HepG2 (cell line): ENCODE data around the gene ZFP64. TPM values are rescaled to one million over a fixed set of nuclear protein-coding genes. Genes with fewer than 3 reads are reported as not detected.
A peak's percentile ranks its signal among the peaks of the same experiment; 100 is the strongest.

Experiments used
- ADNP ChIP-seq: sonication (generic); formaldehyde crosslinking; IDR thresholded peaks from 2 replicates; pipeline ENCODE4 v1.4.0; 2020; ENCODE audit warnings: missing genetic modification reagents
- ARNT ChIP-seq: fragments of 450-650 bp; IDR thresholded peaks from 2 replicates; pipeline ENCODE4 v1.6.1; 2017
- ATF2 ChIP-seq: sonication (generic); formaldehyde crosslinking; IDR thresholded peaks from 2 replicates; pipeline ENCODE4 v1.4.0; 2020; ENCODE audit warnings: missing genetic modification reagents
- CCAR2 ChIP-seq: fragments of 200-400 bp; formaldehyde crosslinking; optimal IDR thresholded peaks from 2 replicates; pipeline ENCODE3; 2018; ENCODE audit warnings: low read depth, mild to moderate bottlenecking, low read length, moderate library complexity
- CHD4 ChIP-seq: fragments of 200-600 bp; sonication (generic); IDR thresholded peaks from 2 replicates; pipeline ENCODE4 v1.7.0; 2017; ENCODE audit warnings: mild to moderate bottlenecking, low read length, borderline replicate concordance
- DR1 ChIP-seq: sonication (generic); formaldehyde crosslinking; IDR thresholded peaks from 2 replicates; pipeline ENCODE4 v1.8.0; 2021; ENCODE audit warnings: mild to moderate bottlenecking, missing genetic modification reagents, inconsistent platforms
- ELF1 ChIP-seq: sonication (generic); formaldehyde crosslinking; IDR thresholded peaks from 2 replicates; pipeline ENCODE4 v1.4.0; 2020; ENCODE audit warnings: missing genetic modification reagents
- FOXC1 ChIP-seq: sonication (generic); formaldehyde crosslinking; IDR thresholded peaks from 2 replicates; pipeline ENCODE4 v1.8.0; 2022; ENCODE audit warnings: mild to moderate bottlenecking, missing genetic modification reagents, borderline replicate concordance
- HOXA5 ChIP-seq: sonication (generic); formaldehyde crosslinking; IDR thresholded peaks from 2 replicates; pipeline ENCODE4 v1.4.0; 2020; ENCODE audit warnings: missing genetic modification reagents
- IRF1 ChIP-seq: sonication (generic); formaldehyde crosslinking; IDR thresholded peaks from 2 replicates; pipeline ENCODE4 v1.4.0; 2020; ENCODE audit warnings: low read depth, mild to moderate bottlenecking, missing genetic modification reagents
- NCOA1 ChIP-seq: sonication (generic); formaldehyde crosslinking; IDR thresholded peaks from 2 replicates; pipeline ENCODE4 v1.9.0; 2021; ENCODE audit warnings: missing genetic modification reagents
- NCOR1 ChIP-seq: fragments of 200-600 bp; sonication (generic); IDR thresholded peaks from 2 replicates; pipeline ENCODE4 v1.7.0; 2017; ENCODE audit warnings: antibody characterized with exemption, low read length, borderline replicate concordance
- NFKBIZ ChIP-seq: IDR thresholded peaks from 2 replicates; pipeline ENCODE4 v1.6.1; 2018; ENCODE audit warnings: missing genetic modification reagents, missing compliant biosample characterization
- NFRKB ChIP-seq: fragments of 450-650 bp; IDR thresholded peaks from 2 replicates; pipeline ENCODE4 v1.6.1; 2017
- NR1H2 ChIP-seq: sonication (generic); formaldehyde crosslinking; IDR thresholded peaks from 2 replicates; pipeline ENCODE4 v1.8.1; 2022; ENCODE audit warnings: low read depth, missing genetic modification reagents, borderline replicate concordance
- NR2F6 ChIP-seq, 2 experiments: IDR thresholded peaks; 2 replicates each; pipeline ENCODE4 v1.6.1; 2016; ENCODE audit warnings: antibody characterized with exemption in 1 of 2, mild to moderate bottlenecking in 1 of 2
- PRMT3 ChIP-seq: sonication (generic); formaldehyde crosslinking; IDR thresholded peaks from 2 replicates; pipeline ENCODE4 v1.8.1; 2022; ENCODE audit warnings: low read depth, mild to moderate bottlenecking, moderate library complexity, missing genetic modification reagents, borderline replicate concordance
- RAD51 ChIP-seq: fragments of 450-650 bp; IDR thresholded peaks from 2 replicates; pipeline ENCODE4 v1.6.1; 2016; ENCODE audit warnings: borderline replicate concordance
- SMAD1 ChIP-seq: sonication (generic); formaldehyde crosslinking; IDR thresholded peaks from 2 replicates; pipeline ENCODE4 v1.4.0; 2020; ENCODE audit warnings: missing genetic modification reagents, low read depth, mild to moderate bottlenecking, borderline replicate concordance
- TAF1 ChIP-seq: sonication (generic); formaldehyde crosslinking; IDR thresholded peaks from 2 replicates; pipeline ENCODE4 v1.4.0; 2020; ENCODE audit warnings: missing genetic modification reagents
- THYN1 ChIP-seq: sonication (generic); formaldehyde crosslinking; IDR thresholded peaks from 2 replicates; pipeline ENCODE4 v1.8.1; 2023; ENCODE audit warnings: low read depth, mild to moderate bottlenecking, moderate library complexity, missing genetic modification reagents, borderline replicate concordance
- ZFAT ChIP-seq: sonication (generic); formaldehyde crosslinking; conservative IDR thresholded peaks from 2 replicates; pipeline ENCODE4 v1.8.1; 2023; ENCODE audit warnings: missing genetic modification reagents, inconsistent platforms
- ZNF282 ChIP-seq: fragments of 450-650 bp; IDR thresholded peaks from 2 replicates; pipeline ENCODE4 v1.6.1; 2018; ENCODE audit not compliant: partially characterized antibody
- ZNF333 ChIP-seq: sonication (generic); formaldehyde crosslinking; IDR thresholded peaks from 2 replicates; pipeline ENCODE4 v1.4.0; 2020; ENCODE audit warnings: mild to moderate bottlenecking, missing genetic modification reagents, borderline replicate concordance
- ZNF451 ChIP-seq: sonication (generic); formaldehyde crosslinking; IDR thresholded peaks from 2 replicates; pipeline ENCODE4 v1.5.0; 2020; ENCODE audit warnings: mild to moderate bottlenecking, missing genetic modification reagents
- ZNF674 ChIP-seq: sonication (generic); formaldehyde crosslinking; IDR thresholded peaks from 2 replicates; pipeline ENCODE4 v1.5.0; 2020; ENCODE audit warnings: low read depth, mild to moderate bottlenecking, missing genetic modification reagents
- ZNF761 ChIP-seq: sonication (generic); formaldehyde crosslinking; conservative IDR thresholded peaks from 2 replicates; pipeline ENCODE4 v1.4.0; 2020; ENCODE audit warnings: mild to moderate bottlenecking, missing genetic modification reagents
- ZNF879 ChIP-seq: sonication (generic); formaldehyde crosslinking; IDR thresholded peaks from 2 replicates; pipeline ENCODE4 v1.8.1; 2023; ENCODE audit warnings: missing genetic modification reagents
- polyA plus RNA-seq, 8 experiments: library from polyadenylated mRNA; depleted of rRNA in 3 of 8; stranded (reverse) in 7 of 8; unstranded in 1 of 8; fragments of >200 nt; fragmentation: Illumina TruSeq in 4 of 8; extraction: Trizol in 4 of 8; gene quantifications; 2 replicates each; pipeline versions ENCODE4 v1.2.1 to v1.2.3, GENCODE V29; 2011 to 2016; ENCODE audit warnings: low read depth in 4 of 8, missing spikeins in 1 of 8, mixed read lengths in 1 of 8; ENCODE audit not compliant: insufficient read depth in 1 of 8
- total RNA-seq, 5 experiments: library from RNA; depleted of rRNA; stranded (reverse); fragments of >200 nt; fragmentation: Illumina TruSeq; extraction: Trizol; gene quantifications; 2 replicates each; pipeline ENCODE4 v1.2.3, GENCODE V29; 2016; ENCODE audit warnings: low read depth in 1 of 5
- TF ChIP-seq, protein P1 (sequence below): sonication (generic); formaldehyde crosslinking; IDR thresholded peaks from 2 replicates; pipeline ENCODE4 v1.5.0; 2020; ENCODE audit warnings: missing genetic modification reagents

Gene ZFP64
- total and polyA plus RNA-seq, 2 of the 13 experiments (the other 11 are each of a cell fraction or from before 2014, with no cell fraction given) = 12.0 to 24.3 TPM

- TF ChIP-seq ATF2 (CRISPR knock-in tag) (0 out of 2 replicates have a peak, but pooled peaks have one; percentile 11), CHD4 (0 out of 2 replicates have a peak, but pooled peaks have one; percentile 26), ARNT (no peak), ZNF761 (CRISPR knock-in tag) (no peak), ELF1 (peak; percentile 81), NCOR1 (no peak; the same call in 1 of the 2 replicates), ZNF282 (no peak), NR1H2 (CRISPR knock-in tag) (peak; percentile 14; the same call in 1 of the 2 replicates), SMAD1 (CRISPR knock-in tag) (no peak), PRMT3 (CRISPR knock-in tag) (peak; percentile 82; the same call in 1 of the 2 replicates), IRF1 (CRISPR knock-in tag) (peak; percentile 72; the same call in 1 of the 2 replicates), TAF1 (peak; percentile 62; the same call in 1 of the 2 replicates), ZNF451 (CRISPR knock-in tag) (no peak), NCOA1 (CRISPR knock-in tag) (peak; percentile 64; the same call in 1 of the 2 replicates), THYN1 (no peak), ZNF333 (CRISPR knock-in tag) (peak; percentile 78; the same call in 1 of the 2 replicates), HOXA5 (peak; percentile 61), FOXC1 (CRISPR knock-in tag) (peak; percentile 79), NR2F6 (IDR thresholded peaks at IDR 0.05) (no peak), NR2F6 (CRISPR knock-in tag; IDR thresholded peaks at IDR 0.05) (no peak), CCAR2 (no peak), NFKBIZ (CRISPR knock-in tag) (0 out of 2 replicates have a peak, but pooled peaks have one; percentile 21), RAD51 (no peak), ZNF674 (CRISPR knock-in tag) (peak; percentile 97; the same call in 1 of the 2 replicates), NFRKB (no peak), ZFAT (CRISPR knock-in tag) (no peak), DR1 (CRISPR knock-in tag) (peak; percentile 27), ADNP (CRISPR knock-in tag) (0 out of 2 replicates have a peak, but pooled peaks have one; percentile 13), ZNF879 (no peak)
- TF ChIP-seq, protein P1, sequence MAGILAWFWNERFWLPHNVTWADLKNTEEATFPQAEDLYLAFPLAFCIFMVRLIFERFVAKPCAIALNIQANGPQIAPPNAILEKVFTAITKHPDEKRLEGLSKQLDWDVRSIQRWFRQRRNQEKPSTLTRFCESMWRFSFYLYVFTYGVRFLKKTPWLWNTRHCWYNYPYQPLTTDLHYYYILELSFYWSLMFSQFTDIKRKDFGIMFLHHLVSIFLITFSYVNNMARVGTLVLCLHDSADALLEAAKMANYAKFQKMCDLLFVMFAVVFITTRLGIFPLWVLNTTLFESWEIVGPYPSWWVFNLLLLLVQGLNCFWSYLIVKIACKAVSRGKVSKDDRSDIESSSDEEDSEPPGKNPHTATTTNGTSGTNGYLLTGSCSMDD = no peak
Measured at GRCh38 chr20:52191132-52191915, at the start of gene ZFP64 (continued).
